HG03439 (cell line): Measurements from ENCODE around the gene SLC39A11.
"Not testable (repeated sequence)": the region's sequence is repeated elsewhere in the genome, so short reads cannot be mapped to it uniquely, and the experiment has no call there.

Experiments
- ATAC-seq: cut with Tn5 transposase; IDR thresholded peaks from one replicate; pipeline ENCODE4 v1.9.1; 2021; ENCODE audit warnings: mild to moderate bottlenecking, moderate library complexity; ENCODE audit not compliant: unreplicated experiment

SLC39A11 gene

DNA sequence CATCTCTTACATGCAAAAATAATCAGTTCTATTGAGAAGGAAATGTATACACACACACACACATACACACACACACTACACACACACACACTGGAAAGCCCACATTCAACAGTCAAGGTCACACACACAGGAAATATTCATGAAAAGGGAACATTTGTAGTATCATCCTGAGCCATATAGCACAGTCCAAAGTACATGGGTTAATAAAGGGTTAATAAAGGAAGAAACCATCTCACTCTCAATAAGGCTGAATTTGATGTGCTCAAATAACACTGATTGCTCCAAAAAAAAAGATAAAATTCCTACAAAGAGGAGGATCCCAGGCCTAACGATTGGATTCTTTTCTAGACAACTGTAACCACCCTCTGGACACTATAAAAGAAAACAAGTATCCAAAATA is 164.7 kb downstream of the SLC39A11 start:
- ATAC-seq, result no peak

DNA sequence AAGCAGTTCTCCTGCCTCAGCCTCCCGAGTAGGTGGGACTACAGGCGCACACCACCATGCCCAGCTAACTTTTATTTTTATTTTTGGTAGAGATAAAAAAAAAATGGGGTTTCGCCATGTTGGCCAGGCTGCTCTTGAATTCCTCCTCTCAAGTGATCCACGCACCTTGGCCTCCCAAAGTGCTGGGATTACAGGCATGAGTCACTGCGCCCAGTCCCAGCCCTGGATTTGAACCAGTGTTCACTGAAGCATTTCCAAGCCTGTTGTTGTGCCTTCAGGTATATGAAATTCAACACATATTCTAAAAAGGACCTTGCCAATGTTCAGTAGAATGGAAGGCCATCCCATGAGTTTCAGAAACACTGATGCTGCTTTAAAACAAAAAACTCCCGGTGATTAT is 165.3 kb downstream of the SLC39A11 start:
- no peak for ATAC-seq

DNA sequence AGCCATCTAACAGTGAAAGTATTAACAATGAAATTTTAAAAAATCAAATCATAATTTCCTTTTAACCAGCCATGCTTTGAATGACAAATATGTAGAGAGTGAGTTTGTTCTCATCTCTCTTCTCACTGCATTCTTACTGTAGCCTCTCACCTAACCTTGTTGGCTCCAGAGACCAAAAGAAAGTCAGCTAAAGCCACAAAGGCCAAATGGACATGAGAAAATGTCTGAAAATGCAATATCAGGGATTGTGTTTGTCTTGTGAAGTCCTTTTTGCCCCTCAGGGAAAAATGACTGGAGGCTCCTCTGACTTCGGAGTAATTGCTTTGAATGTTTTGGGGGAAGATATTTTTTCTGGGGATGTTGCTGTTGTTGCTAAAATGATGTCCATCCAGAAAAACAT is 166.3 kb downstream of the SLC39A11 start:
- no peak for ATAC-seq

DNA sequence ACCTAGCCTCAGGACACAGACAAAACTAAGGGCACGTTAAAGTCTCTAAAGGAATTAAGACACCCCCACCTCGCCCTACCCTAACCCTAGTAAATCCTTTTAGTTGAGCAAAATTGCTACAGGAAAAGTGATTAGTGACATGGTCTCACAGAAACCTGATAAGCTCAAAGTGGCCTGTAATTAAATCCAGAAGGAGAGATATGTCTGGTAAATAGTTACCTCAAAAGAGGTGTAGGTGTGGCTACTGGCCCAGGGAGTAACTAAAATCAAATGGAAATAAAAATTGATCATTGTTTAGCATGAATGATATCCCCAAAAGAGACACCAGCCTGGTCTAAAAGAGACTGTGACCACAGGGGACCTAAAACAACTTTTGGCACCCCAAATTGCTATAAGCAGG is 168.3 kb downstream of the SLC39A11 start:
- no peak for ATAC-seq

GRCh38 chr17:72922219-72922618 is 170.3 kb downstream of the SLC39A11 start:
- no peak for ATAC-seq

DNA sequence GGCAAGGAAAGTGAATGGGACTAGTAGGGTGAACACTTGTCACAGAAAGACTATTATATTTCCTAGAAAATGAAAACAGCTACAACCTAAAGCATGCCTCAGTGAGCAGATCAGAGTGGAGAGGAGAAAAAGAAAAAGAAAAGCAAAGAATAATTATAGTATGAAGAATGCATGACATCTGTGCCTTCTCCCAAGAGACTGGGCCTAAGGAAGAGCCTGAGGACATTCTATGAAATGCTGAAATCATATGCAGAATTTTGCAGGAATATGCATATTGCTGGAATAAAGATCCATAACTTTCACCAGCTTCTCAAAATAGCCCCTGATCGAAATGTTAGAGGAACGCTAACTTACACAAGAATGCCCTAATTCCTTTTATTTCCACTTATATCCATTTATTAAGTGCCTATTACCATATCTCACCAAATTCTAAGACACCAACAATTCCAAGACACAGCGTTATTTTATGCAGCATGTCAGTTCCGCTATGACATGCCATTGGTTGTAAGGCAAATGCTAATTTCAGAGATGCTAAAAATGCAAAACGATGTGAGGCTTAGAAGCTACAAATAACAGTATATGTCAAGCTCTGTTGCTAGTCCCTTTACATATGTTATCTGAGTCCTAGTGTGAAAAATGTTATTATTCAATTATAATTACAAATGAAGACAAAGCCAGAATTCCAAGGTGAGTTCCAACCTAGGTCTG is 171.0 kb downstream of the SLC39A11 start:
- no peak for ATAC-seq

DNA sequence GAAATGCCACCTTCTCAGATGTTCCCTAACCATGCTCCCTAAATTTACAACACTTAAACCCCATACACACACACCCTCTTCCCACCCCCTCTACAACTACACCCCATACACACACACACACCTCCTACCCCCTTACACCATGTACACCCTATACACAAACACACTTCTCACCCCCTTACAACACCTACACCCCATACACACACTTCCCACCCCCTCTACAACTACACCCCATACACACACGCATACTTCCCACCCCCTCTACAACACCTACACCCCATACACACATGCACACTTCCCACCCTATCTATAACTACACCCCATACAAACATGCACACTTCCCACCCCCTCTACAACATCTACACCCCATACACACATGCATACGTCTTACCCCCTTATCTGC is 172.0 kb downstream of the SLC39A11 start:
- no peak for ATAC-seq

DNA sequence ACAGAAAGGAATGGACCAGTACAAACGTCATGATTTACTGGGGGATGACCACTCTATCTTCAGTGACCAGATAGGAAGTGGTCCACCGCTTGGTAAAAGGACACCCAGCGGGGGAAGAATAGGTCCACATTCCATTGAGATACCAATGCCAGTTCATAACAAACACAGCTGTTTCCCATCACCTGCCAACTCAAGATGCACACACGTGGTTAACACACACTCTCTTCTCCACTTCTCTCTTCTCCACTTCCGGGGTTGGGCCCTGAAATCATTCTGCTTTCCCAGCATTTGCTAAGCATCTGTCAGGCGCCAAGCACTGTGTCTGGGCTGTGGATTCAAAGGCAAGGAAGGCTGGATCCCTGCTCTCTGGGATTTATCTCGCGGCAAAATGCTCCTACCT is 175.5 kb downstream of the SLC39A11 start:
- ATAC-seq, result no peak

DNA sequence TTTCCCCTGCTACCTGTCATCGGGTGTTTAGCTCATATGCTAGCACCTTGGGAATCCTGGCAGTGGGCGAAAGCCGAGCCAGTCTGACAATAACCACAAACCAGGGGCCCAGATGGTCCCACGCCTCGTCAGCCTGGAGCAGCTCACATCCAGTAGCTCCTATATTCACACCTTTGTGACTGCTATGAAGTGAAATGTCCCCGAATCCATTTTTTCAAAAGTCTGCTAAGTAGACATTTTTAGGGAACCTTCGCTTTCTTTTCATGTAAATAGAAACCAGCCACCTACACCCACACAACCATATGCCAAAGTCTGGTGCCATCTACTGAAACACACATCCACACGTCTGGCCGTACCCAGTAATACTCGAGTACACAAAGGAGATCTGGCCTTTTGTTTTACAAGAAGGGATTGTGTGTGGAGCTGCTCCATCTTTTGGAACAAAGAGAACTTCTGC is 176.8 kb downstream of the SLC39A11 start:
- ATAC-seq, result no peak

DNA sequence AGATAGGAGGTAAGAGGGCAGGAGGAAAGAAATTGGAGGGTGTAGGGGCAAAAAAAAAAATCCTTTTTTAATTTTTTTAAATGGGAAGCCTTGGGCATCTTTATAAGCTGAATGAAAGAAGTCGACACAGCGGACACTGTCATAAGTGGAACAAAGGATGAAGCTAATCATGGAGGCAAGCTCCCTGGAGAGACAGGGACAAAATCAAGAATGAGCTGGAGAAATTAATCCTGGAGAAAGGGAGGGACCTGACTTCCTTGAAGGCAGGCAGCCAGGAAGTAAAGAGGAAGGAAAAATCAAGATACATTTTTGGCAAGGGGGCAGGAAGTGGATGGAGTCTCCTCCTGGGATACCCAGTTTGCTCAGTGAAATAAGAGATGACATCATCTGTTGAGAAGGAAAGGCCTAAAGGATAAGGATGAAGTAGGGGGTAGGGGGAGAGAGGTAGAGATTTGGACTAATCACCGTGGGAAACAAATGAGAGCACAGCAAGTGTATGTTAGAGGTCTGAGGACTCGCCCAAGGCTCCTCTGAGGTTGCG is 179.3 kb downstream of the SLC39A11 start:
- ATAC-seq, result no peak

DNA sequence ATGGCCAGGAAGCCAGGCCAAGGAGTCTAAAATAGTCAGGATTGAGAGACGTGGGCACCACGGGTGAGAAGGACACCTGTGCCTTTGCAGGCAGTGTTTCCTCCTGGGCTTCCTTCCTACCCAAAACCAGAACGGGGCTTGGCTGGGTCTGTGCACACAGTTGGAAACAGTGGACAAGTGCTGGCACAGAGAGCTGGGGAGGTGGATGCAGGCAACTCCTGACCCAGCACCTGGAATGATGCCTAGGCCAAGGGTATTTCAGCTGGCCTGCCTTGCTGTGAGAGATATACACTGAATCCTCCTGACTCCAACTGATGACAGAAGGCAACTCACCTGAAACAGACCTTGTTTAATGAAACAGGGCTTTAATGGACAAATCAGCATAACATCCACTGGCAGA is 186.2 kb downstream of the SLC39A11 start:
- ATAC-seq, result no peak

DNA sequence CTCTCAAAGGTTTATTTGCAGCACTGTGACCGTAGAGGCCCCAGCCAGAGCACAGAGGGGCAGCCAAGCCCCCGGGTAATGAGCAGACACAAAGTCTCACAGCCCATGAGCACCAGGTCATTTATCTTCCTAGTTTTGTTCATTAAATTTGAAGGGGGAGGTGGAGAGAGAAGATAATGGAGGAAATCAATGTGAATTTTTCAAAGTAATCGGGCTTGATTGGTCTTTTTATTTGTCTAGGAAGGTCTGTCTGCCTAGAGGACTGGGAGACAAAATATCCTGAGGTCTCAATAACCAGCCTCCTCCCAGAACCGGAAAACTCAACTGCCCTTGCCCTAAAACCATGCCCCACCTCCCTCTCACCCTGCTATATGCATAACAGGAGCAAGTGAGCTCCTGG is 189.0 kb downstream of the SLC39A11 start:
- ATAC-seq, result no peak

DNA sequence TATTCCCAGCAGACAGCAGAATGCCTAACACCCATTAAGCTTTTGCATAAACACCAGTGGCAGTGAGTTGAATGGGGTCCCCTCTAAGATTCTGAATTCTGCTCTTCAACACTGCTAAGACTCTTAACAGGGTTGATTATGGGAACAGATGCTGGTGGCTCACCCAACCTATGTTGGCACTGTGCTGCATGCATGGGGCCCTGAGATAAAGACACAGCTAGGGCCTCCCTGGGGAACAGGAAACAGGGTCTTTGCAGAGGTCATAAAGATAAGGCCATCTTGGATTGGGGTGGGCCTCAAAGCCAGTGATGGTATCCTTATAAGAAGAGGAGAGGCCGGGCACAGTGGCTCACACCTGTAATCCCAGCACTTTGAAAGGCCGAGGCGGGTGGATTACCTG is 190.8 kb downstream of the SLC39A11 start:
- ATAC-seq, result no peak

- no peak for ATAC-seq
These were observed 191.4 kb downstream of the SLC39A11 start for GRCh38 chr17:72901083-72901482.

- ATAC-seq, result no peak
These were observed 191.9 kb downstream of the SLC39A11 start for GRCh38 chr17:72900654-72900971.

GRCh38 chr17:72898725-72899124 is 193.8 kb downstream of the SLC39A11 start:
- no peak for ATAC-seq

- not testable (repeated sequence) for ATAC-seq
These were observed 196.2 kb downstream of the SLC39A11 start for GRCh38 chr17:72896288-72896687.

DNA sequence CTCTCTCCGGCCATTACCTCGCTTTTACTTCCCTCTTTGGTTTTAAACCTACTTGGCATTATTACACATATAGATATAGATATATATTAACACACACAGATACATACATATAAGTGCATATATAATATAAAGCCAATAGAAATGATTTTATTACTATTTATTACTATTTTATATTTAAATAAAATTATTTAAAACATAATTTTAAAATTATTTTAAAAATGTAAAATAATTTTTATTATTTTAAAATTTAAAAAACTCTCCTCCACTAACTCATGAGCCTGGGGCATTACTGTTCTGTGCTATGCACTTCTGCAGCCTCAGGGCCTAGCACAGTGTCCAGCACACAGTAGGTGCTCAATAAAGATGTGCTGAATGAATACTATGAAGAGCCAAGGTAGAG is 200.9 kb downstream of the SLC39A11 start:
- ATAC-seq, result no peak

DNA sequence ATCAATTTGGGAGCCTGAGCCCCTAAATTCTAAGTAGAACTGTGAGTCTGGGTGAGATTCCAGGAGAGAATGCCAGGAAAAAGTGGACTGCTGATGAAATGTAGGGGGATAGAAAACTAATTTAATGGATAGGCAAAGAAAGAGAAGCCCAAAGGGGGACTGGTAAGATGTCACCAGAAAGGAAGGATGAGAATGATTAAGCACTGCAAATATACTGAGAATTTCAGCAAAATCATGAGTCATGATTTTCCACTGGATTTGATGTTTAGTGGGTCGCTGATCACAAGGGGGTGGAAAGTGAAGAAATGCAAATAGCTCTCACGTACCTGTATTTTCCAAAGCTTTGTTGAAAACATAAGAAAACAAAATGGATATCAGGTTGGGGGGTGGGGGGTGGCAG is 201.8 kb downstream of the SLC39A11 start:
- no peak for ATAC-seq

DNA sequence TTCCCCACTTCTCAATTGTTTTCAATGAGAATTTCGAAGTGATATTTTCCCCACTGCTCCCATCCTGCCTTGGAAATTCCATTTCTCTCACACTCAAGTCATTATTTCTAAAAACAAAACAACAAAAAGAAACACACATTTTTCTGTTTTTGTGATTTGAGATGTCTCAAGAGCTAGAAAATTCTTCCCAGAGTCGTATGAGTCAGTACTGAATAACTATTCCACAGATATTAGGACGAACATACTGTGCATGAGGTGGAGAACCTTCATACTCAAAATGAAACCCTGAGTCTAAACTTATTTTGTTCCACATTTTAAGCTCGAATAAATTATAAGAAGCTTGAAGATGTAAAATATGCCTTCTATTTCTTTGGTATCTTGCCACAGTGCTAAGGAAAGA is 204.6 kb downstream of the SLC39A11 start:
- no peak for ATAC-seq

- ATAC-seq, result no peak
These were observed 205.2 kb downstream of the SLC39A11 start for GRCh38 chr17:72887322-72887721.

DNA sequence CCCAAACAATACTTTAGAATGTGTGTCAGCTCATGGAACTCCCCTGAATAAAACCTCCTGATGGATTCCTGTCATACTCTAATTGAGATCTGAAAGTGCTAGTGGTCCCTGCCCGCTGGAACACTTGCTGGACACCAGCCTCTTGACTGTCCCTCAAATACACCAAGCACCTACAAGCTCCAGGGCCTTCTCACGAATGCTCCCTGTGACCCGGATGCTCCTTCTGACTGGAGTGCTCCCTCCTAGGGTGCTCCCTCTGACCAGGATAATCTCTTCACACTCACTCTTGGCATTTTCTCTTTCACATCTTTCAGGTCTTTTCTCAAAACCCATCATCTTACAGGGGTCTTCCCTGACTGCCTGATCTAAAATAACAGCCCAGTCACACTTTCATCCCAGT is 205.9 kb downstream of the SLC39A11 start:
- ATAC-seq, result no peak

GRCh38 chr17:72884066-72884465 is 208.4 kb downstream of the SLC39A11 start:
- no peak for ATAC-seq
